Measurements from ENCODE around the gene TBC1D17. TPM values are rescaled to one million over a fixed set of nuclear protein-coding genes. Genes with fewer than 3 reads are reported as not detected.

Gene TBC1D17
- total RNA-seq, 4 donors from 2014 or later: 15.6 to 24.9 (median 22.3) TPM

GRCh38 chr19:49848938-49849337 is 28.6 kb upstream of the TBC1D17 start:
- no peak for TF ChIP-seq CTCF (IDR thresholded peaks at IDR 0.05)
- no peak for ATAC-seq (ENCODE audit: low FRiP score)
- no peak for DNase-seq (ENCODE audit: low spot score)

GRCh38 chr19:49849433-49850220 is 27.9 kb upstream of the TBC1D17 start:
- DNase-seq (ENCODE audit: low spot score) (no peak), ATAC-seq (ENCODE audit: low FRiP score) (no peak)
- no peak for TF ChIP-seq CTCF (IDR thresholded peaks at IDR 0.05)

GRCh38 chr19:49850221-49850486 is 27.3 kb upstream of the TBC1D17 start:
- DNase-seq (ENCODE audit: low spot score) (no peak), ATAC-seq (ENCODE audit: low FRiP score) (peak; percentile 4)
- no peak for TF ChIP-seq CTCF (IDR thresholded peaks at IDR 0.05)

- ATAC-seq (ENCODE audit: low FRiP score): peak; percentile 91
- TF ChIP-seq CTCF (IDR thresholded peaks at IDR 0.05): no peak
- DNase-seq (ENCODE audit: low spot score): peak; percentile 79
These were observed 26.8 kb upstream of the TBC1D17 start, which contains the start of gene PTOV1 for GRCh38 chr19:49850487-49851342. PTOV1 (plus strand) TSS chr19:49851159.

- ATAC-seq (ENCODE audit: low FRiP score): peak; percentile 6
- no peak for TF ChIP-seq CTCF (IDR thresholded peaks at IDR 0.05)
- DNase-seq (ENCODE audit: low spot score): no peak
These were observed 25.8 kb upstream of the TBC1D17 start for GRCh38 chr19:49851456-49852259.

GRCh38 chr19:49852631-49853126 is 24.8 kb upstream of the TBC1D17 start:
- no peak for ATAC-seq (ENCODE audit: low FRiP score)
- no peak for DNase-seq (ENCODE audit: low spot score)
- no peak for TF ChIP-seq CTCF (IDR thresholded peaks at IDR 0.05)
